GM23248 (cell line): ENCODE results near the gene KMT2B. TPM values are rescaled to one million over a fixed set of nuclear protein-coding genes. Genes with fewer than 3 reads are reported as not detected.

Source experiments
- DNase-seq: peaks from one replicate; pipeline ENCODE4 v3.0.0-alpha.2; 2015
- H2AFZ ChIP-seq: fragments of 200-600 bp; sonication (generic); 2 replicates; pipeline ENCODE4 v1.6.1; 2016; ENCODE audit warnings: antibody characterized with exemption
- H3F3A ChIP-seq: fragments of 200-600 bp; sonication (generic); 2 replicates; pipeline ENCODE4 v1.6.1; 2016; ENCODE audit warnings: mild to moderate bottlenecking, antibody characterized with exemption, mixed run types; ENCODE audit not compliant: insufficient read depth
- H3K27ac ChIP-seq: fragments of 200-600 bp; sonication (generic); 2 replicates; pipeline ENCODE4 v1.5.1; 2016; ENCODE audit warnings: mild to moderate bottlenecking
- H3K27me3 ChIP-seq: fragments of 200-600 bp; sonication (generic); replicated peaks from 2 replicates; pipeline ENCODE4 v1.6.1; 2016; ENCODE audit warnings: mild to moderate bottlenecking; ENCODE audit not compliant: insufficient read depth
- H3K36me3 ChIP-seq: fragments of 200-600 bp; sonication (generic); 2 replicates; pipeline ENCODE4 v1.6.1; 2016; ENCODE audit warnings: low read depth, mild to moderate bottlenecking
- H3K4me1 ChIP-seq: fragments of 200-600 bp; sonication (generic); 2 replicates; pipeline ENCODE4 v1.6.1; 2016; ENCODE audit warnings: mild to moderate bottlenecking; ENCODE audit not compliant: insufficient read depth
- H3K4me2 ChIP-seq: fragments of 200-600 bp; sonication (generic); one replicate; pipeline ENCODE4 v1.6.1; 2016; ENCODE audit warnings: mild to moderate bottlenecking; ENCODE audit not compliant: unreplicated experiment
- H3K4me3 ChIP-seq: fragments of 200-600 bp; sonication (generic); 2 replicates; pipeline ENCODE4 v1.5.1; 2016; ENCODE audit warnings: mild to moderate bottlenecking
- H3K79me2 ChIP-seq: fragments of 200-600 bp; sonication (generic); 2 replicates; pipeline ENCODE4 v1.6.1; 2016; ENCODE audit warnings: mild to moderate bottlenecking; ENCODE audit not compliant: insufficient read depth
- H3K9ac ChIP-seq: fragments of 200-600 bp; sonication (generic); 2 replicates; pipeline ENCODE4 v1.6.1; 2016; ENCODE audit warnings: mild to moderate bottlenecking
- H3K9me2 ChIP-seq: fragments of 200-600 bp; sonication (generic); 2 replicates; pipeline ENCODE4 v1.6.1; 2016; ENCODE audit warnings: mixed run types, mild to moderate bottlenecking, moderate library complexity; ENCODE audit not compliant: insufficient read depth
- H3K9me3 ChIP-seq: fragments of 200-600 bp; sonication (generic); one replicate; pipeline ENCODE4 v1.6.1; 2017; ENCODE audit warnings: low read depth
- H4K20me1 ChIP-seq: fragments of 200-600 bp; sonication (generic); 2 replicates; pipeline ENCODE4 v1.6.0; 2016; ENCODE audit not compliant: insufficient read depth
- EZH2 ChIP-seq: fragments of 200-600 bp; sonication (generic); IDR thresholded peaks from 2 replicates; pipeline ENCODE4 v1.6.1; 2018; ENCODE audit warnings: antibody characterized with exemption, mild to moderate bottlenecking; ENCODE audit not compliant: insufficient read depth, poor library complexity, severe bottlenecking
- EZH2phosphoT487 ChIP-seq: fragments of 200-600 bp; sonication (generic); IDR thresholded peaks from 2 replicates; pipeline ENCODE4 v1.6.1; 2018; ENCODE audit warnings: antibody characterized with exemption, moderate library complexity, mild to moderate bottlenecking, low read depth; ENCODE audit not compliant: insufficient read depth
- WGBS, 2 experiments: methylation state at CpG; one replicate each; pipeline ENCODE4 v1.1.6; 2015 to 2017; ENCODE audit warnings: low lambda C conversion rate in 2 of 2, low coverage in 1 of 2; ENCODE audit errors: missing lambda C conversion rate in 2 of 2; 5-methylcytosine and 5-hydroxymethylcytosine counted together
- in situ Hi-C: fragments of 300-500 bp; cut with MboI; formaldehyde crosslinking; loops from 2 replicates; pipeline ENCODE4 v1.15.0; 2020
- polyA plus RNA-seq: library from polyadenylated mRNA; unstranded; fragments of >200 nt; fragmentation: Nextera tagmentation; extraction: Ambion mirVana; gene quantifications from 2 replicates; pipeline ENCODE4 v1.2.1, GENCODE V29; 2016
- total RNA-seq: library from RNA; depleted of rRNA; stranded (reverse); fragments of >200 nt; shearing (Covaris generic); gene quantifications from 2 replicates; pipeline ENCODE4 v1.2.3, GENCODE V29; 2014

KMT2B gene
- total and polyA plus RNA-seq, 2 experiments from 2014 or later: 4.1 to 7.5 TPM

GRCh38 chr19:35783469-35784434 lies 65.9 kb downstream of the KMT2B start:
- WGBS, 2 experiments: 84 to 91% methylated on average over 14 to 28 of the region's 28 CpGs
- H3K4me1 ChIP-seq: no peaks in the 10 kb centered on the region
- TF ChIP-seq EZH2 (no peak), EZH2phosphoT487 (no peak)
- H3K36me3 ChIP-seq: no peaks in the 10 kb centered on the region
- H3K79me2 ChIP-seq: no peaks in the 10 kb centered on the region
- H3K4me3 ChIP-seq: no peak overlapping the region
- no peaks in the 10 kb centered on the region for H3K9me3 ChIP-seq
- no peaks in the 10 kb centered on the region for H3K27me3 ChIP-seq
- no peak for DNase-seq
- H3F3A ChIP-seq: no peaks in the 10 kb centered on the region
- H3K27ac ChIP-seq: no peak overlapping the region
- no peaks in the 10 kb centered on the region for H4K20me1 ChIP-seq
- H3K9ac ChIP-seq: no peak overlapping the region
- in situ Hi-C loops: no loop called here
- H2AFZ ChIP-seq: no peak overlapping the region
- H3K9me2 ChIP-seq: no peaks in the 10 kb centered on the region
- H3K4me2 ChIP-seq: no peak overlapping the region

- H3K79me2 ChIP-seq: no peaks in the 10 kb centered on the region
- H3K9me2 ChIP-seq: no peaks in the 10 kb centered on the region
- no peak overlapping the region for H3K27ac ChIP-seq
Observed at GRCh38 chr19:35784503-35785338, 66.9 kb downstream of the KMT2B start.

GRCh38 chr19:35785339-35785627 lies 67.5 kb downstream of the KMT2B start:
- no peak for DNase-seq
- no peaks in the 10 kb centered on the region for H3K36me3 ChIP-seq
- no peak overlapping the region for H3K4me3 ChIP-seq
- H4K20me1 ChIP-seq: no peaks in the 10 kb centered on the region
- in situ Hi-C loops: no loop called here
- WGBS, 2 experiments: 88 to 90% methylated on average over 10 of the region's 10 CpGs
- no peak overlapping the region for H3K4me2 ChIP-seq
- H3K79me2 ChIP-seq: no peaks in the 10 kb centered on the region
- no peak overlapping the region for H3K9ac ChIP-seq
- H3K27me3 ChIP-seq: no peaks in the 10 kb centered on the region
- no peaks in the 10 kb centered on the region for H3K4me1 ChIP-seq
- no peak overlapping the region for H3K27ac ChIP-seq
- no peak overlapping the region for H2AFZ ChIP-seq
- TF ChIP-seq EZH2phosphoT487: no peak
- H3F3A ChIP-seq: no peaks in the 10 kb centered on the region
- no peaks in the 10 kb centered on the region for H3K9me2 ChIP-seq
- H3K9me3 ChIP-seq: no peaks in the 10 kb centered on the region

More at GRCh38 chr19:35784503-35785338, 66.9 kb downstream of the KMT2B start:
- H3K36me3 ChIP-seq: no peaks in the 10 kb centered on the region
- no peaks in the 10 kb centered on the region for H3K27me3 ChIP-seq
- no peak overlapping the region for H3K9ac ChIP-seq
- no peak overlapping the region for H3K4me3 ChIP-seq
- in situ Hi-C loops: no loop called here
- no peaks in the 10 kb centered on the region for H3K9me3 ChIP-seq
- DNase-seq: no peak
- H3K4me1 ChIP-seq: no peaks in the 10 kb centered on the region
- H4K20me1 ChIP-seq: no peaks in the 10 kb centered on the region
- 77 to 84% methylated on average over 19 to 44 of the region's 45 CpGs for WGBS, 2 experiments
- H3K4me2 ChIP-seq: no peak overlapping the region
- no peaks in the 10 kb centered on the region for H3F3A ChIP-seq
- no peak overlapping the region for H2AFZ ChIP-seq
- no peak for TF ChIP-seq EZH2
- TF ChIP-seq EZH2phosphoT487: no peak

GRCh38 chr19:35786299-35787160 lies 68.7 kb downstream of the KMT2B start:
- Histone ChIP-seq H3K27ac (no peak overlapping the region), H2AFZ (no peak overlapping the region), H3K9me2 (no peaks in the 10 kb centered on the region), H3K9ac (no peak overlapping the region), H3K9me3 (no peaks in the 10 kb centered on the region), H3K4me1 (no peaks in the 10 kb centered on the region), H3K4me2 (no peak overlapping the region), H4K20me1 (no peaks in the 10 kb centered on the region), H3K36me3 (no peaks in the 10 kb centered on the region), H3K27me3 (no peaks in the 10 kb centered on the region), H3K79me2 (no peaks in the 10 kb centered on the region), H3F3A (no peaks in the 10 kb centered on the region), H3K4me3 (no peak overlapping the region)
- DNase-seq: no peak
- TF ChIP-seq EZH2: no peak
- TF ChIP-seq EZH2phosphoT487: no peak
- in situ Hi-C loops: no loop called here
- WGBS, 2 experiments: 91 to 94% methylated on average over 19 to 30 of the region's 31 CpGs
